CD14-positive monocyte (primary cell): ENCODE results near the gene DOCK4. TPM values are rescaled to one million over a fixed set of nuclear protein-coding genes. Genes with fewer than 3 reads are reported as not detected.

Experiments used
- DNase-seq, 3 donors: peaks; one replicate each; pipeline ENCODE4 v3.0.0-alpha.2; 2011 to 2022
- H2AFZ ChIP-seq: 2 replicates; pipeline ENCODE4 v1.6.0; 2012; ENCODE audit warnings: mild to moderate bottlenecking, low read depth, low read length, inconsistent platforms; ENCODE audit not compliant: insufficient read depth, poor library complexity, severe bottlenecking
- H3K27ac ChIP-seq, 2 donors: 1 replicate in 1 of 2; 2 replicates in 1 of 2; pipeline ENCODE4 v1.5.1; 2012 to 2013; ENCODE audit warnings: low read length in 2 of 2, control low read depth in 1 of 2, inconsistent platforms in 1 of 2, low read depth in 1 of 2, mild to moderate bottlenecking in 1 of 2
- H3K27me3 ChIP-seq, 2 donors: one replicate each; pipeline versions ENCODE4 v1.6.0 to v1.6.1; 2011 to 2013; ENCODE audit warnings: low read length in 2 of 2; ENCODE audit not compliant: control insufficient read depth in 2 of 2, insufficient read depth in 2 of 2
- H3K36me3 ChIP-seq, 2 donors: replicated peaks in 1 of 2; 1 replicate in 1 of 2; 2 replicates in 1 of 2; pipeline versions ENCODE4 v1.5.1 to v1.6.1; 2012 to 2013; ENCODE audit warnings: low read length in 2 of 2, control low read depth in 1 of 2, inconsistent platforms in 1 of 2, mild to moderate bottlenecking in 1 of 2; ENCODE audit not compliant: insufficient read depth in 2 of 2, control insufficient read depth in 1 of 2
- H3K4me1 ChIP-seq, 2 donors: 1 replicate in 1 of 2; 2 replicates in 1 of 2; pipeline versions ENCODE4 v1.5.1 to v1.6.1; 2012 to 2013; ENCODE audit warnings: low read length in 2 of 2, control low read depth in 1 of 2, inconsistent platforms in 1 of 2, mild to moderate bottlenecking in 1 of 2, moderate library complexity in 1 of 2; ENCODE audit not compliant: insufficient read depth in 2 of 2, control insufficient read depth in 1 of 2
- H3K4me2 ChIP-seq: replicated peaks from 2 replicates; pipeline ENCODE3; 2012; ENCODE audit warnings: low read length, moderate library complexity, mild to moderate bottlenecking; ENCODE audit not compliant: poor library complexity, severe bottlenecking; ENCODE audit errors: extremely low read depth
- H3K4me3 ChIP-seq, 3 experiments: fragments of 200-600 bp in 1 of 3; sonication (generic) in 1 of 3; replicated peaks in 1 of 3; 1 replicate in 2 of 3; 2 replicates in 1 of 3; pipeline ENCODE4 v1.5.1; 2011 to 2013; ENCODE audit warnings: low read length in 3 of 3, mild to moderate bottlenecking in 3 of 3, control low read depth in 2 of 3, low read depth in 2 of 3, inconsistent platforms in 1 of 3, moderate library complexity in 1 of 3
- H3K79me2 ChIP-seq: 2 replicates; pipeline ENCODE4 v1.6.0; 2012; ENCODE audit warnings: mild to moderate bottlenecking, control low read depth, inconsistent platforms, low read length, moderate library complexity; ENCODE audit not compliant: insufficient read depth
- H3K9ac ChIP-seq: 2 replicates; pipeline ENCODE4 v1.6.0; 2017; ENCODE audit warnings: low read length, mild to moderate bottlenecking; ENCODE audit not compliant: insufficient read depth, poor library complexity, severe bottlenecking
- H3K9me3 ChIP-seq, 2 donors: replicated peaks in 1 of 2; 1 replicate in 1 of 2; 2 replicates in 1 of 2; pipeline versions ENCODE4 v1.5.1 to v1.6.1; 2012 to 2013; ENCODE audit warnings: low read length in 2 of 2, control low read depth in 1 of 2; ENCODE audit not compliant: control insufficient read depth in 1 of 2, insufficient read depth in 1 of 2
- H4K20me1 ChIP-seq: 2 replicates; pipeline ENCODE4 v1.6.0; 2012; ENCODE audit warnings: mild to moderate bottlenecking, low read length, control low read depth, moderate library complexity; ENCODE audit not compliant: insufficient read depth
- H3K27ac Mint-ChIP-seq, 7 donors: one replicate each; pipeline ENCODE4 v1.8.0; 2020; ENCODE audit warnings: mild to moderate bottlenecking in 7 of 7, mixed read lengths in 7 of 7, moderate library complexity in 6 of 7, inconsistent platforms in 2 of 7
- H3K27me3 Mint-ChIP-seq, 3 donors: one replicate each; pipeline ENCODE4 v1.8.0; 2021 to 2022; ENCODE audit warnings: low read depth in 3 of 3, mild to moderate bottlenecking in 3 of 3, mixed read lengths in 3 of 3, moderate library complexity in 3 of 3, inconsistent platforms in 1 of 3
- H3K36me3 Mint-ChIP-seq, 2 donors: one replicate each; pipeline ENCODE4 v1.8.0; 2020; ENCODE audit warnings: mixed read lengths in 2 of 2, inconsistent platforms in 1 of 2, mild to moderate bottlenecking in 1 of 2
- H3K4me1 Mint-ChIP-seq: one replicate; pipeline ENCODE4 v1.8.0; 2020; ENCODE audit warnings: mild to moderate bottlenecking, mixed read lengths
- H3K4me3 Mint-ChIP-seq, 2 donors: one replicate each; pipeline ENCODE4 v1.8.0; 2020; ENCODE audit warnings: mild to moderate bottlenecking in 2 of 2, mixed read lengths in 2 of 2, moderate library complexity in 1 of 2
- H3K9me3 Mint-ChIP-seq, 7 donors: one replicate each; pipeline ENCODE4 v1.8.0; 2020 to 2022; ENCODE audit warnings: mixed read lengths in 7 of 7, mild to moderate bottlenecking in 6 of 7, moderate library complexity in 6 of 7, inconsistent platforms in 2 of 7
- CTCF ChIP-seq: fragments of 200-600 bp; IDR thresholded peaks from one replicate; pipeline ENCODE4 v1.8.0; 2022; ENCODE audit warnings: antibody characterized with exemption, mild to moderate bottlenecking
- WGBS: methylation state at CpG from one replicate; pipeline ENCODE4 v1.1.5; 2013; ENCODE audit warnings: missing lambda C conversion rate; ENCODE audit not compliant: insufficient coverage; 5-methylcytosine and 5-hydroxymethylcytosine counted together
- intact Hi-C, 2 donors: fragments of 100-400 bp; cut with micrococcal nuclease; formaldehyde crosslinking; loops; one replicate each; pipeline versions ENCODE4 v1.15.0 to v1.15.1; 2023
- polyA plus RNA-seq, 3 donors: library from polyadenylated mRNA; depleted of rRNA in 1 of 3; unstranded in 2 of 3; stranded (reverse) in 1 of 3; fragments of 300-500 nt in 2 of 3; fragments of >200 nt in 1 of 3; fragmentation: Illumina TruSeq in 2 of 3; gene quantifications; 1 replicate in 2 of 3; 2 replicates in 1 of 3; pipeline ENCODE4 v1.2.3, GENCODE V29; 2012 to 2021

Gene DOCK4
- polyA plus RNA-seq, 3 donors: 1.3 to 5.0 (median 2.7) TPM

- peak overlapping the region; percentile 75 to 98 (median 94) for H3K4me3 ChIP-seq
- H3K4me1 Mint-ChIP-seq: peaks cover 41% of the 10 kb centered on the region
- intact Hi-C loops: loop anchor here (5.0 to 10.0 kb wide), 5 partner anchors 125 to 248 kb away; partner anchors contain the start of gene IFRD1 (in 2 of the 2)
- peak overlapping the region; percentile 34 to 88 for H3K27ac ChIP-seq
- TF ChIP-seq CTCF: no peak
- H3K27me3 ChIP-seq: peaks cover 18 to 26% of the 10 kb centered on the region in 2 donors
- H2AFZ ChIP-seq: peak overlapping the region; percentile 99
- H3K4me1 ChIP-seq: peaks cover 23 to 28% of the 10 kb centered on the region in 2 donors
- peak overlapping the region; percentile 98 to 100 for H3K4me3 Mint-ChIP-seq
- peaks cover 27% of the 10 kb centered on the region for H4K20me1 ChIP-seq
- DNase-seq: no peak
- H3K36me3 Mint-ChIP-seq: peaks cover 2 to 9% of the 10 kb centered on the region in 2 donors
- no peaks in the 10 kb centered on the region for H3K36me3 ChIP-seq
- peak overlapping the region; percentile 91 for H3K4me2 ChIP-seq
- no peaks in the 10 kb centered on the region for H3K9me3 ChIP-seq
- peak overlapping the region; percentile 88 to 97 (median 93) for H3K27ac Mint-ChIP-seq
- peak overlapping the region; percentile 88 for H3K9ac ChIP-seq
- peaks cover 44% of the 10 kb centered on the region for H3K79me2 ChIP-seq
- 5% methylated on average over 4 of the region's 14 CpGs for WGBS
- H3K27me3 Mint-ChIP-seq: peaks cover 15 to 24% (median 18%) of the 10 kb centered on the region in 3 donors
- H3K9me3 Mint-ChIP-seq: peaks cover 0 to 6% (median 0%) of the 10 kb centered on the region in 7 donors
These were observed 893 bp upstream of the DOCK4 start for GRCh38 chr7:112206991-112207592.

GRCh38 chr7:112205343-112206237, 609 bp downstream of the DOCK4 start:
- peaks cover 2 to 9% of the 10 kb centered on the region in 2 donors for H3K36me3 Mint-ChIP-seq
- peaks cover 31% of the 10 kb centered on the region for H3K79me2 ChIP-seq
- intact Hi-C loops: loop anchor here (5.0 to 10.0 kb wide), 5 partner anchors 123 to 249 kb away; partner anchors contain the start of gene IFRD1 (in 2 of the 2)
- H3K4me3 ChIP-seq: peak overlapping the region; percentile 81 to 98 (median 94)
- peaks cover 23 to 28% of the 10 kb centered on the region in 2 donors for H3K4me1 ChIP-seq
- no peaks in the 10 kb centered on the region for H3K36me3 ChIP-seq
- under 1% methylated on average over 54 of the region's 69 CpGs for WGBS
- peak in 2 of 3 donors; percentile 21 to 37 for DNase-seq
- peak overlapping the region; percentile 50 to 91 (median 84) for H3K27ac Mint-ChIP-seq
- H3K9ac ChIP-seq: peak overlapping the region; percentile 75
- H3K4me2 ChIP-seq: peak overlapping the region; percentile 91
- peaks cover 22 to 29% of the 10 kb centered on the region in 2 donors for H3K27me3 ChIP-seq
- TF ChIP-seq CTCF: no peak
- H2AFZ ChIP-seq: peak overlapping the region; percentile 85
- peaks cover 34% of the 10 kb centered on the region for H3K4me1 Mint-ChIP-seq
- H4K20me1 ChIP-seq: peaks cover 15% of the 10 kb centered on the region
- H3K27ac ChIP-seq: peak overlapping the region in 1 of 2 donors; percentile 69
- peaks cover 18 to 28% (median 24%) of the 10 kb centered on the region in 3 donors for H3K27me3 Mint-ChIP-seq
- peak overlapping the region; percentile 98 to 100 for H3K4me3 Mint-ChIP-seq
- H3K9me3 Mint-ChIP-seq: peaks cover 0 to 6% (median 0%) of the 10 kb centered on the region in 7 donors
- H3K9me3 ChIP-seq: no peaks in the 10 kb centered on the region
